GM12872 (cell line): ENCODE results near the gene SFI1.

ENCODE experiments used
- TF ChIP-seq, protein P1 (sequence below): IDR thresholded peaks from 3 replicates; pipeline ENCODE4 v1.5.1; 2011; ENCODE audit warnings: low read depth, mild to moderate bottlenecking, low read length, moderate library complexity; ENCODE audit not compliant: insufficient read depth

The SFI1 gene

DNA sequence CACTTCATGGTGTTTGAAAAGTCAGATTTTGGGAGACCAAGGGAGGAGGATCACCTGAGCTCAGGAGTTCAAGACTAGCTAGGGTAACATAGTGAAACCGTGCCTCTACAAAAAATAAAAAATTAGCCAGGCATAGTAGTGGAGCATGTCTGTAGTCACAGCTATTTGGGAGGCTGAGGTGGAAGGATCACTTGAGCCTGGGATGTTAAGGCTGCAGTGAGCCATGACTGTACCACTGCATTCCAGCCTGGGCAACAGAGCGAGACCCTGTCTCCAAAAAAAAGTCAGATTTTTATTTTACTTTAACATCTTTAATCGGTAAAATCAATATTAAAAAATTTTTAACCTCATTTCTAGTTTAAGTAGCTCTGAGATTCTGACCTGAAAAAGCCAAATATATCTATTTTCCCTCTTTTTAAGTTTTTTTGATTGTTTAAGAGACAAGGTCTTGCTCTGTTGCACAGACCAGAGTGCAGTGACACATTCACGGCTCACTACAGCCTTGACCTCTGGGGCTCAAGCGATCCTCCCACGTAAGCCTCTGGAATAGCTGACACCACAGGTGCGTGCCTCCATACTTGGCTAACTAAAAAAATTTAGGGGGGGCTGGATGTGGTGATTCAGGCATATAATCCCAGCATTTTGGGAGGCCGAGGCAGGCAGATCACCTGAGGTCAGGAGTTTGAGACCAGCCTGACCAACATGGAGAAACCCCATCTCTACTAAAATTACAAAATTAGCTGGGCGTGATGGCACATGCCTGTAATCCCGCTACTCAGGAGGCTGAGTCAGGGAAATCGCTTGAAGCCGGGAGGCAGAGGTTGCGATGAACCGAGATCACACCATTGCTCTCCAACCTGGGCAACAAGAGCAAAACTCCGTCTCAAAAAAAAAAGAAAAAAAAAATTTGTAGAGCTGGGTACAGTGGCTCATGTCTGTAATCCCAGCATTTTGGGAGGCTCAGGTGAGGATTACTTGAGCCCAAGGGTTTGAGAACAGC is 48.4 kb downstream of the SFI1 start:
- TF ChIP-seq, protein P1, sequence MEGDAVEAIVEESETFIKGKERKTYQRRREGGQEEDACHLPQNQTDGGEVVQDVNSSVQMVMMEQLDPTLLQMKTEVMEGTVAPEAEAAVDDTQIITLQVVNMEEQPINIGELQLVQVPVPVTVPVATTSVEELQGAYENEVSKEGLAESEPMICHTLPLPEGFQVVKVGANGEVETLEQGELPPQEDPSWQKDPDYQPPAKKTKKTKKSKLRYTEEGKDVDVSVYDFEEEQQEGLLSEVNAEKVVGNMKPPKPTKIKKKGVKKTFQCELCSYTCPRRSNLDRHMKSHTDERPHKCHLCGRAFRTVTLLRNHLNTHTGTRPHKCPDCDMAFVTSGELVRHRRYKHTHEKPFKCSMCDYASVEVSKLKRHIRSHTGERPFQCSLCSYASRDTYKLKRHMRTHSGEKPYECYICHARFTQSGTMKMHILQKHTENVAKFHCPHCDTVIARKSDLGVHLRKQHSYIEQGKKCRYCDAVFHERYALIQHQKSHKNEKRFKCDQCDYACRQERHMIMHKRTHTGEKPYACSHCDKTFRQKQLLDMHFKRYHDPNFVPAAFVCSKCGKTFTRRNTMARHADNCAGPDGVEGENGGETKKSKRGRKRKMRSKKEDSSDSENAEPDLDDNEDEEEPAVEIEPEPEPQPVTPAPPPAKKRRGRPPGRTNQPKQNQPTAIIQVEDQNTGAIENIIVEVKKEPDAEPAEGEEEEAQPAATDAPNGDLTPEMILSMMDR, result no peak

DNA sequence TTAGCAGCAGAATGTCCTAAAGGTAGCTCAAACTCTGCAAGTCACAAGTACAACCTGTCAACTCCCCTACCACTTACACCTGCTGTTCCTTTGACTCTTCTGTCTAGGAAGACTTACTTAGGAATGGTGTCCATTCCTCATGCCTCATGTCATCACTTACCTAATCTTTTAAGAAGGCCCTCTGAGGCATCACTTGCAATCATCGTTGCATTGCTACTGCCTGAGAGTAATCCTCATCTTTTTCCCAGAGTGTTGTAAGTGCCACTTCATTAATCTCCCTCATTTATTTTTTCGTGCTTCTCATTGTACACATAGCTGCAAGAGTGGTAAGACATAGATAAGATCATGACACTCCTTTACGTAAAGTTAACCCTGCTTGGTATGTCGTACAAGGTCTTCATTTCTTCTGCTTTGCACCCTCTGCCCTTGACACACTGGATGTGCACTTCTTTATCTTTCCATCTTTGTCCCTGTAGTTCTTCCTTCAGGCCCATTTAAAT is 54.6 kb downstream of the SFI1 start:
- TF ChIP-seq, protein P1, result no peak

DNA sequence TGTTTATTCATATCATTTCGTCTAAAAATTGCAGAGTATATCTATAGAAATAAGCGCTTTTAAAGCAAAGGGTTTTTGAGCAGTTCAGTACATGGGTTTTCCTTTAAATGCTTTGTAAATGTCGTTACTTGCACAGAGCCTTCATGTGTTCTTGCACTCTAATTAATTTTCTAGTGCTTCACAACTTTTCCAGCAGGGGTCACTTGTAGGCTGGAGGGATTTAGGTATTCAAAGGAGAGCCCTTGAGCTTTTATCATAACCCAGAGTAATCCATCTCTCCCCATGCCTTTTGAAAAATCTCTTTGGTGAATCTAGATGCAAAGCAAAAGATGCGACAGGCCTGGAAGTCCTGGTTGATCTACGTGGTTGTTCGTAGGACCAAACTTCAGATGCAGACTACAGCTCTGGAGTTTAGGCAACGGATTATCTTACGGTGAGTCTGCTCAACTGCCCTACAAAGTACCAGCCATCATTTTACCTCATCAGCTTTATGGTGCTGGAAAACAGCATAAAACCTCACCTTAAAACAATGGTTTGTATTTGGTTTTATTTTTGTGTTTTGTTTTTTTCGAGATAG is 60.4 kb downstream of the SFI1 start:
- TF ChIP-seq, protein P1, result peak; percentile 61

DNA sequence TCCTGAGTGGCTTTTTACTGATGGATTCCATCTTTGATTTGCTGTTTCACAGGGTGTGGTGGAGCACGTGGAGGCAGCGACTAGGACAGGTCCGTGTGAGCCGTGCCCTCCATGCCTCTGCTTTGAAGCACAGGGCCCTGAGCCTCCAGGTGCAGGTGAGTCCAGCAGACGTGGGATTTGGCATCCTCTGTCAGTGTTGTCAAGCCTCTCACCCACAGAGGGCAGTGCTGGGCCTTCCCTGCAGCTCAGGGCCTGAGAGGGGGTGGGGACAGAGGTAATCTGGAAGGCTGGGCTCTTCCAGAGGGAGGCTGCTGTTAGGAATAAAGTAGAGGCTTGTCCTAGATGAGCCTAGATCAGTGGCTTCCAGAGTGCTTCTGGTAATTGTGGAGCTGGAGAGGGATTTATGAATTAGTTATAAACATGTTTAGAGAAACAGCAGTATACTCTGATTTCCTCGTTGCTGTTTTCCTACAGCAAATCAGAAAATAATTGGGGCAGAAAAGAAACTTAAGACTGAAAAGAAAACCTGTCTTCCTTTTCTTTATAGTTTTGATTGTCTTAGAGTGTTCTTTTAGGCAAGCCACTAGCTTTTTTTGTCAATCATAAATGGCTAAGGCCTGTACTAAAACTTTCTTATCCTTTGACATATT is 65.0 kb downstream of the SFI1 start:
- TF ChIP-seq, protein P1, result peak; percentile 82

DNA sequence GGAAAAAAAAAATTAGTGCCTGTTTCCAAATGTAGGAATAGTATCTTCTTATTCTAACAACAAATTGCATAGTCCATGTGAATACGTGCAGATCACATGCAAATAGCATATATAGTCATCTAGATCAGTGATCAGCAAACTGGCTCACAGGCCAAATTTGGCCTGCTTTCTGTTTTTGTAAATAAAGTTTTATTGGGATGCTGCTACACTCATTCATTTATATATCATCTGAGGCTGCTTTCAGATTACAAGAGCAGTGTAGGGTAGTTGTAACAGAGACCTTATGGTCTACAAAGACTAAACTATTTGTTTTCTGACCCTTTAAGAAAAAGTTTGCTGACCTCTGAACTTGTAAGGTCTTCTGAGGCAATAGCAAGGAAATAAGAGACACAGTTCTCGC is 65.6 kb downstream of the SFI1 start:
- TF ChIP-seq, protein P1, result no peak

DNA sequence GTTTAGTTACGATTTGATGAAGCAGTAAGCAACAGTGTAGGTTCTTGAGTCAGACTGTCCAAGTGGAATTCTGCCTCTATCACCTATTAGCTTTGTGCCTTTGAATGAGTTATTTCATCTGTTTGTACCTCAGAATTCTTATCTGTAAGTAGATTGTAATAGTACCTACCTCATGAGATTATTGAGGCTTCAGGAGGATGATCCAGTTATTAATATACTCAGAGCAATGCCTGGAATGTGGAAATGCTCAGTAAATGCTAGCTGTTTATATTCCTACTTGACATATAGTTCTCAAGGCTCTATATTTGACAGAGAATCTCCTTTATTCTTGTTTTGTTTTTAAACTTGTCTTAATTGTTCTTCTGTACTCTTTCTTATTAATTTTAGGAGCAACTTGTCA is 70.1 kb downstream of the SFI1 start:
- TF ChIP-seq, protein P1, result no peak

DNA sequence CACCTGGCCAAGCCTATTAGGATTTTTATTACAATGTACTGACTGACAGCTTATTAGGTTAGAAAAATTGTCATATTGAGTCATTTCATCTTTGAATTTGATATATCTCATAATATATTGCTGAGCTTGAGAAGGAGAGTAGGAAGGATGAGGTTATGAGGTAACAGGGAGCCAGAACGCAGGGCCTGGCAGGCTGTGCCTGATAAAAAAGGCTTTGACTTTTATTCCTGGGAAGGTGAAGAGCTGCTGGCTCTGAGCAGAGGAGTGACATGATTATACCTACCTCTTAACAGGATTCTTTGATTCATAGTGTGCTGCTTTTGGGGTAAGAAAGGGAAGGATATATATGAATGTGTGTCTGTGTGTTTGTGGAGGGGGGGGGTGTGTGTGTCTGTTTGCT is 70.9 kb downstream of the SFI1 start:
- TF ChIP-seq, protein P1, result no peak
